Lung (tissue), 12 donors: ENCODE measurements around the gene MACROD1. TPM values are rescaled to one million over a fixed set of nuclear protein-coding genes. Genes with fewer than 3 reads are reported as not detected.
A peak's percentile ranks its signal among the peaks of the same experiment; 100 is the strongest.

Experiments
- ATAC-seq: fragments of 200-7000 bp; cut with Tn5 transposase; one replicate; pipeline ENCODE4 v1.9.1; 2020; ENCODE audit warnings: moderate number of reproducible peaks; ENCODE audit not compliant: insufficient read depth, low FRiP score
- DNase-seq, 3 donors: peaks; one replicate each; pipeline ENCODE4 v3.0.0-alpha.2; 2013 to 2017
- H3K27ac ChIP-seq, 2 donors: one replicate each; pipeline ENCODE4 v1.5.1; 2013; ENCODE audit warnings: mild to moderate bottlenecking in 2 of 2, moderate library complexity in 2 of 2, control low read depth in 1 of 2, inconsistent platforms in 1 of 2, low read depth in 1 of 2, low read length in 1 of 2
- H3K27me3 ChIP-seq, 3 donors: one replicate each; pipeline ENCODE4 v1.5.1; 2013; ENCODE audit warnings: low read length in 2 of 3; ENCODE audit not compliant: control insufficient read depth in 3 of 3, insufficient read depth in 3 of 3
- H3K36me3 ChIP-seq, 4 donors: one replicate each; pipeline ENCODE4 v1.5.1; 2013; ENCODE audit warnings: low read length in 4 of 4, mild to moderate bottlenecking in 1 of 4, moderate library complexity in 1 of 4; ENCODE audit not compliant: control insufficient read depth in 4 of 4, insufficient read depth in 4 of 4
- H3K4me1 ChIP-seq, 5 donors: one replicate each; pipeline ENCODE4 v1.5.1; 2013; ENCODE audit warnings: low read length in 5 of 5, mild to moderate bottlenecking in 2 of 5, moderate library complexity in 1 of 5; ENCODE audit not compliant: control insufficient read depth in 5 of 5, insufficient read depth in 5 of 5
- H3K4me3 ChIP-seq: one replicate; pipeline ENCODE4 v1.5.1; 2013; ENCODE audit warnings: mild to moderate bottlenecking, control low read depth, moderate library complexity
- H3K9ac ChIP-seq, 2 donors: one replicate each; pipeline ENCODE4 v1.5.1; 2013; ENCODE audit warnings: low read length in 2 of 2, control low read depth in 1 of 2; ENCODE audit not compliant: insufficient read depth in 1 of 2
- H3K9me3 ChIP-seq, 4 donors: one replicate each; pipeline ENCODE4 v1.5.1; 2013; ENCODE audit warnings: low read length in 3 of 4, mild to moderate bottlenecking in 1 of 4, moderate library complexity in 1 of 4; ENCODE audit not compliant: control insufficient read depth in 4 of 4, insufficient read depth in 3 of 4
- CTCF ChIP-seq: IDR thresholded peaks from 2 replicates; pipeline ENCODE4 v1.5.1; 2012; ENCODE audit warnings: mild to moderate bottlenecking; ENCODE audit errors: control extremely low read depth, extremely low read depth
- WGBS, 2 donors: extraction: QIAGEN DNeasy Blood & Tissue Kit; methylation state at CpG; one replicate each; pipeline ENCODE4 v1.1.7; 2013; 5-methylcytosine and 5-hydroxymethylcytosine counted together
- polyA plus RNA-seq, 2 donors: library from polyadenylated mRNA; stranded (reverse); fragments of 200-250 nt; gene quantifications; one replicate each; pipeline ENCODE4 v1.2.1, GENCODE V29; 2013
- total RNA-seq, 2 donors: library from RNA; depleted of rRNA in 1 of 2; stranded (reverse); fragments of >200 nt in 1 of 2; gene quantifications; one replicate each; pipeline ENCODE4 v1.2.1, GENCODE V29; 2014 to 2021
- donor health status: control.
- donor health status: control.
- donor health status: Bipolar disorder and iron deficiency.
- donor health status: healthy.
- donor health status: DM: yes; HTN: yes; CAD: no.

The MACROD1 gene
- total and polyA plus RNA-seq, 4 donors, result 9.9 to 70.0 (median 19.0) TPM

GRCh38 chr11:64144587-64145472, 21.1 kb downstream of the MACROD1 start:
- peaks cover 0 to 21% (median 0%) of the 10 kb centered on the region in 5 donors for H3K4me1 ChIP-seq
- TF ChIP-seq CTCF, result no peak
- DNase-seq, result peak; percentile 39 to 57 (median 50)
- no peak overlapping the region for H3K27ac ChIP-seq
- H3K4me3 ChIP-seq, result no peak overlapping the region
- no peaks in the 10 kb centered on the region for H3K9me3 ChIP-seq
- H3K27me3 ChIP-seq, result no peaks in the 10 kb centered on the region
- WGBS, 2 donors, result 94 to 96% methylated on average over 41 of the region's 41 CpGs
- H3K9ac ChIP-seq, result no peak overlapping the region
- H3K36me3 ChIP-seq, result no peaks in the 10 kb centered on the region
- ATAC-seq, result no peak

DNA sequence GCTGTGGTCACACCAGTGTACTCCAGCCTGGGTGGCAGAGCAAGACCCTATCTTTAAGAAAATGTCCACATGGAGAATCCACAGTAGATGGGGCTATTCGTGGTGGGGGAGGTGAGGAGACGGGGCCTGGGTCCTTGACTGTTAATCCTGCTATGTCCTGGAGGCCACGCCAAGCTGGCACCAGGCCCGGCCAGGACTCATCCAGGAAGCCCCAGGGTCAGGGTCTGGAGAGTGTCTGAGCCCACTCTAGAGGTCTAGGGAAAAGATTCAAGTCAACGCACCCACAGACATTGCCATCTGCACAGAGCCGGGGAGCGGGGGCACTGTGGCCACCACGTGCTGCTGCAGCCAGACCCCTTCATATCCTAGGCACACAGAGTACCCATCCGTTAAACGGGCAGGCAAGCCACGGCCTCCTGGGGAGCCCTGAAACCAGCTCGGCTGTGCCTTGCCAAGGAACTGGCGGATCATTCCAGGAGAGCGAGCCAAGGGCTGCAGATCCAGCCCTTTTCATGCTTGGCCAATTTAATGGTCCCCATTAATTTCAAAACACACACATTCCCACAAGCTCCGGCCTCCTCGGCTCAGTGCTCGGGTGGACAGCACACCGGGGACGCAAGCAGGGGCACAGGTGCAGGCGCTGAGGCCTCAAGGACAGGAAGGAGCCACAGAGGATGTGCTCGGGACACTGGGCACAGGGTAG, 24.7 kb downstream of the MACROD1 start:
- H3K4me3 ChIP-seq, result no peak overlapping the region

DNA sequence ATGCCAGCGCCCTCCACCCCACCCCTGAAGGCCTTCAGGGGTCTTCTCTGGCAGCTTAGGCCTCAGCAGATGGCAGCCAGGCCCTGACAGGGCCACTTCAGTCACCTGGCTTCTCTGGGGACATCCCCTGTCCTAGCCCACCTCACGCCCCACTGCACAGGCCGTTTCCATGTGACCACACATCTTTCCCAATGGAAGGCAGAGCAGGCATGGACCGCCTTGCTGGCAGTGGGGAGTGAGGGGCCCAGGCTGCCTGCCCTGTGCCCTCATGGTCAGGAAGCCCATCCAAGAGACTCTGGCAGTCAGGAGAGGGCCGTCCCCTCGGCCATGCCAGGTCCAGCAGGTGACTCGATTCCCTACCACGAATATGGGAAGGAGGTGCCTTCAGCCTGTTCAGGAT, 25.8 kb downstream of the MACROD1 start:
- H3K4me3 ChIP-seq, result no peak overlapping the region
- no peak for TF ChIP-seq CTCF
- H3K4me1 ChIP-seq, result peaks cover 0 to 9% (median 0%) of the 10 kb centered on the region in 5 donors
- H3K27me3 ChIP-seq, result no peaks in the 10 kb centered on the region
- no peak for ATAC-seq
- no peak overlapping the region for H3K9ac ChIP-seq
- no peak overlapping the region for H3K27ac ChIP-seq
- peaks cover 0 to 3% (median 0%) of the 10 kb centered on the region in 4 donors for H3K36me3 ChIP-seq
- WGBS, 2 donors, result 95% methylated on average over 8 of the region's 8 CpGs
- no peaks in the 10 kb centered on the region for H3K9me3 ChIP-seq
- no peak for DNase-seq

More for the DNA sequence above, 24.7 kb downstream of the MACROD1 start:
- TF ChIP-seq CTCF, result no peak
- DNase-seq (no peak), ATAC-seq (no peak)
- Histone ChIP-seq H3K27me3 (no peaks in the 10 kb centered on the region), H3K27ac (no peak overlapping the region), H3K36me3 (peaks cover 0 to 3% (median 0%) of the 10 kb centered on the region in 4 donors), H3K9me3 (no peaks in the 10 kb centered on the region), H3K9ac (no peak overlapping the region), H3K4me1 (peaks cover 0 to 9% (median 0%) of the 10 kb centered on the region in 5 donors)
- WGBS, 2 donors, result 83 to 92% methylated on average over 21 of the region's 21 CpGs
